K562 (cell line): ENCODE data around the gene IRX6. TPM values are rescaled to one million over a fixed set of nuclear protein-coding genes. Genes with fewer than 3 reads are reported as not detected.

Source experiments
- BHLHE40 ChIP-seq: IDR thresholded peaks from 2 replicates; pipeline ENCODE4 v1.6.1; 2011; ENCODE audit warnings: low read length, improper control_type of control experiment
- MITF ChIP-seq: IDR thresholded peaks from 2 replicates; pipeline ENCODE4 v1.6.1; 2014; ENCODE audit warnings: antibody characterized with exemption
- SIN3B ChIP-seq: fragments of 450-650 bp; IDR thresholded peaks from 2 replicates; pipeline ENCODE4 v1.6.1; 2017; ENCODE audit warnings: low read depth, mild to moderate bottlenecking, moderate library complexity
- SPI1 ChIP-seq: IDR thresholded peaks from 2 replicates; pipeline ENCODE4 v1.6.1; 2011; ENCODE audit warnings: low read depth, low read length, control low read depth, borderline replicate concordance
- TCF7L2 ChIP-seq: fragments of 150-350 bp; IDR thresholded peaks from 2 replicates; pipeline ENCODE4 v1.6.1; 2016; ENCODE audit warnings: low read depth, mild to moderate bottlenecking, low read length, moderate library complexity
- ZBED1 ChIP-seq: IDR thresholded peaks from 2 replicates; pipeline ENCODE4 v1.6.1; 2014
- ZBTB40 ChIP-seq, 2 experiments: fragments of 450-650 bp in 1 of 2; sonication (generic) in 1 of 2; formaldehyde crosslinking in 1 of 2; IDR thresholded peaks; 2 replicates each; pipeline versions ENCODE4 v1.7.1 to v1.9.0; 2016 to 2022; ENCODE audit warnings: inconsistent platforms in 1 of 2, mild to moderate bottlenecking in 1 of 2, missing genetic modification reagents in 1 of 2
- ZNF395 ChIP-seq: fragments of 200-800 bp; sonication (Bioruptor generic); IDR thresholded peaks from 2 replicates; pipeline ENCODE4 v1.6.1; 2017; ENCODE audit warnings: missing genetic modification characterization, missing compliant biosample characterization
- ZNF668 ChIP-seq: fragments of 250-450 bp; sonication (Bioruptor Pico); IDR thresholded peaks from 2 replicates; pipeline ENCODE4 v1.8.0; 2022; ENCODE audit warnings: mild to moderate bottlenecking, inconsistent platforms
- ZNF695 ChIP-seq: fragments of 450-650 bp; formaldehyde crosslinking; IDR thresholded peaks from 2 replicates; pipeline ENCODE4 v1.4.0; 2020; ENCODE audit warnings: mild to moderate bottlenecking, moderate library complexity
- ZNF785 ChIP-seq: fragments of 250-450 bp; sonication (Bioruptor Pico); IDR thresholded peaks from 2 replicates; pipeline ENCODE4 v1.4.0; 2020; ENCODE audit warnings: mild to moderate bottlenecking
- polyA plus RNA-seq, 8 experiments: library from polyadenylated mRNA; depleted of rRNA in 4 of 8; stranded (reverse) in 5 of 8; unstranded in 3 of 8; fragments of >200 nt; fragmentation: Nextera tagmentation in 2 of 8; fragmentation: Illumina TruSeq in 1 of 8; extraction: Ambion mirVana in 2 of 8; extraction: Trizol in 1 of 8; gene quantifications; 2 replicates each; pipeline versions ENCODE4 v1.2.1 to v1.2.3, GENCODE V29; 2011 to 2014; ENCODE audit warnings: inconsistent platforms in 1 of 8, missing spikeins in 1 of 8
- total RNA-seq, 7 experiments: library from RNA; depleted of rRNA in 6 of 7; stranded (reverse); fragments of >200 nt in 6 of 7; fragmentation: Illumina TruSeq in 2 of 7; extraction: Trizol in 2 of 7; gene quantifications; 2 replicates each; pipeline versions ENCODE4 v1.2.1 to v1.2.3, GENCODE V29; 2011 to 2021; ENCODE audit warnings: low replicate concordance in 1 of 7

Gene IRX6
- total and polyA plus RNA-seq, 9 of the 15 experiments (the other 6 are each of a cell fraction or from before 2014, with no cell fraction given), result 0.07 to 0.29 (median 0.14) TPM; not detected in 4

- TF ChIP-seq ZBTB40 (IDR thresholded peaks at IDR 0.05), result no peak
- TF ChIP-seq ZBTB40 (CRISPR knock-in tag; IDR thresholded peaks at IDR 0.05), result no peak
- TF ChIP-seq SIN3B, result no peak
- TF ChIP-seq MITF, result no peak
- no peak for TF ChIP-seq BHLHE40
- no peak for TF ChIP-seq ZBED1
- no peak for TF ChIP-seq ZNF668 (CRISPR knock-in tag)
- no peak for TF ChIP-seq ZNF785 (CRISPR knock-in tag)
- TF ChIP-seq TCF7L2, result no peak
- no peak for TF ChIP-seq ZNF695 (CRISPR knock-in tag)
- TF ChIP-seq SPI1, result no peak
- no peak for TF ChIP-seq ZNF395
Observed at GRCh38 chr16:55326261-55327092, 2.5 kb downstream of the IRX6 start (continued).
